Choroid plexus epithelial cell (primary cell): ENCODE results near the gene VGLL4.
A peak's percentile ranks its signal among the peaks of the same experiment; 100 is the strongest.
"Not testable (repeated sequence)": the region's sequence is repeated elsewhere in the genome, so short reads cannot be mapped to it uniquely, and the experiment has no call there.

Experiments used
- DNase-seq: peaks from one replicate; pipeline ENCODE4 v3.0.0-alpha.2; 2010; ENCODE audit warnings: low read depth
- H3K4me3 ChIP-seq: 2 replicates; pipeline ENCODE4 v1.5.1; 2011; ENCODE audit warnings: low read depth, mild to moderate bottlenecking, control low read depth, low read length, moderate library complexity
- TF ChIP-seq, protein P1 (sequence below): conservative IDR thresholded peaks from 2 replicates; pipeline ENCODE4 v1.5.1; 2011; ENCODE audit warnings: low read depth, mild to moderate bottlenecking, control low read depth, inconsistent platforms, low read length, moderate library complexity

VGLL4 gene

DNA sequence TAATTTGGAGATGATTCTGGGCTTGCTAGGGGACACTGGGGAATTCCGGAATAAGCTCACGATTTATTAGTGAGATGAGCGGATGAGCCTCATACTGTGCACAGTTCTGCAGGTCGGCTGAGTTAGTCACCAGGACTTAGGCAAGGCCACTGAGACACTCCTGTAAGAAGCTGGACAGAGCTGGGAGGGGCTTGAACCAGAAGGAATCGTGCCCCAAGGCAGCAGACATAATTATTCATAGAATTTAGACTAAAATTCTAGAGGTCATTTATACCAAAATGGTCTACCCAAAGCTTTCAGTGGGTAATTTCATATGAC, 121.4 kb downstream of the VGLL4 start:
- TF ChIP-seq, protein P1, sequence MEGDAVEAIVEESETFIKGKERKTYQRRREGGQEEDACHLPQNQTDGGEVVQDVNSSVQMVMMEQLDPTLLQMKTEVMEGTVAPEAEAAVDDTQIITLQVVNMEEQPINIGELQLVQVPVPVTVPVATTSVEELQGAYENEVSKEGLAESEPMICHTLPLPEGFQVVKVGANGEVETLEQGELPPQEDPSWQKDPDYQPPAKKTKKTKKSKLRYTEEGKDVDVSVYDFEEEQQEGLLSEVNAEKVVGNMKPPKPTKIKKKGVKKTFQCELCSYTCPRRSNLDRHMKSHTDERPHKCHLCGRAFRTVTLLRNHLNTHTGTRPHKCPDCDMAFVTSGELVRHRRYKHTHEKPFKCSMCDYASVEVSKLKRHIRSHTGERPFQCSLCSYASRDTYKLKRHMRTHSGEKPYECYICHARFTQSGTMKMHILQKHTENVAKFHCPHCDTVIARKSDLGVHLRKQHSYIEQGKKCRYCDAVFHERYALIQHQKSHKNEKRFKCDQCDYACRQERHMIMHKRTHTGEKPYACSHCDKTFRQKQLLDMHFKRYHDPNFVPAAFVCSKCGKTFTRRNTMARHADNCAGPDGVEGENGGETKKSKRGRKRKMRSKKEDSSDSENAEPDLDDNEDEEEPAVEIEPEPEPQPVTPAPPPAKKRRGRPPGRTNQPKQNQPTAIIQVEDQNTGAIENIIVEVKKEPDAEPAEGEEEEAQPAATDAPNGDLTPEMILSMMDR: no peak
- DNase-seq: peak; percentile 70
- H3K4me3 ChIP-seq: no peak overlapping the region

DNA sequence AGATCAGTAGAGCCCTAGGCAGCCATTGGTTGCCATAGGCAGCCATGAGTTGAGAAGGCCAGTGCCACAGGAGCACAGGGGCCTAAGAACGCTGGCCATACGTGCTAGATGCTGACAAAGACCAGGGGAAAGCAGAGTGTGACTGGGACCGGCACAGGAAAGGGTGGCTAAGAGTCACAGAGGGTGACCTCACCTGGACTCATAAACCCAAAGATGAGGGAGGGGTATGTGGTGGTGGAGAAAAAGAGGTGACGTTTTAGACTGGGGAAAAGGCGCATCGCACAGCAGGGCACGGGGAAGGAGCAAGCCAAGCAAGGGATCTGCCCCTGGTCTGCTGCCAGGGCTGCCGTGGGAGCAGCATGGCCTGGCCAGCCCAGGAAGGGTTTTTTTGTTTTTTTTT, 122.5 kb downstream of the VGLL4 start:
- H3K4me3 ChIP-seq: no peak overlapping the region
- TF ChIP-seq, protein P1: no peak
- DNase-seq: no peak

DNA sequence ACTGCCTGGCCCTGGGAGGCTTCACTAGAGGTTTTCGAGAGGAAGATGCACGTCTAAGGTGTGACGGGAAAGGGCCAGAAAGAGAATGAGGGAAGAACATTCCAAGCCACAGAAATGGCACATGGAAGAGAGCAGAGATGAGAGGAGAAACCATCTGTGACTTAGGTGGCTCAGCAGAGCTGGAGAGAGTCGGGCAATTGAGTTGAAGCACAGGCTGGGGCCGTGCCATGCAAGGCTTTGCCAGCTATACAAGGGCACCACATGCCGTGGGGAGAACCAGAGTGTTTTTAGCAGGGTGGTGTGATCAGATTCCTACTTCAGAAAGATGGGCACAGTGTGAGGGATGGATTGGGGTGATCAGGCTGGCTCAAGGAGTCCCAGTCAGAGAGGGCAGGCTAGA, 126.1 kb downstream of the VGLL4 start:
- no peak overlapping the region for H3K4me3 ChIP-seq
- TF ChIP-seq, protein P1: no peak

DNA sequence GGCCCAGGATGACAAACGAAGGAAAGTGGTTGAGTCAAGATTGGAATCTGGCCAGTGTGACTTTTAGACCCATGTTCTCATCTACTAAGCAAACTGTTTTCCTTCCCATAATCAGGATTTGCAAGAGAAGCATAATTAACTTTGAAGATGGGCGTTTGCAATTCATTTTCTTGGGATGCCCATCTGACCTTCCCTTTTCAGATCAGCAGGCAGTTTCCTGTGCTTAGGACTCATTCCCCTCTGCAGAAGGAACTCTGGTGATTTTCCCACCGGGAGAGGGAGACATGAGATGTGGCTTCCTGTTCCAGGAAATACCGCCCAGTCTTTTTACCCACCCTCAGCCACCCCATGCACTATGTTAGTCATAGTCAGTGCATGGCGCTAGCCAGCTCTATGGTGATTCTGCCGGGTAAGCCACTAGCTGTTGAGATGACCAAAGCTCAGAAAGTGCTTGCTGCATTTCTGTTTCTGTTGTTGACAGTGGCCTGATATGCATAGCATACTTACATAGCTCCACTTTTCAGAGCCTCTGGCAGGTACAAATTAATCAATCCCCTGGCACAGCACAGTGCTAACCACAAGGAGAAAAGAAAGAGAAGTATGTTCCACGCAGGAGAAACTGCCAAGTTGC, 129.4 kb downstream of the VGLL4 start:
- DNase-seq: peak; percentile 87
- no peak overlapping the region for H3K4me3 ChIP-seq
- TF ChIP-seq, protein P1: no peak

More for the DNA sequence above, 126.1 kb downstream of the VGLL4 start:
- DNase-seq: no peak

DNA sequence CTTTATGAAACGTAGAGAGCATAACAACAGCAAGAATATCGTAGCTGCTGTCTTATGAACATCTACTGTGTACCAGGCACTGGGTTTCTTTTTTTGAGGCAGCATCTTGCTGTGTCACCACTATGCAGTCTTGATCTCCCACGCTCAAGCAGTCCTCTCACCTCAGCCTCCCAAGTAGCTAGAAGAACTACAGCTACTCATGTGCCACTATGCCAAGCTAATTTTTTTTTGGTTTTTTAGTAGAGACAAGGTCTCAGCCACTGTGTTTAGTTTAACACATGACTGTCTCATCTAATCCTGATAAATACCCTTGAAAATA, 129.9 kb downstream of the VGLL4 start:
- H3K4me3 ChIP-seq: no peak overlapping the region
- no peak for DNase-seq
- TF ChIP-seq, protein P1: no peak

DNA sequence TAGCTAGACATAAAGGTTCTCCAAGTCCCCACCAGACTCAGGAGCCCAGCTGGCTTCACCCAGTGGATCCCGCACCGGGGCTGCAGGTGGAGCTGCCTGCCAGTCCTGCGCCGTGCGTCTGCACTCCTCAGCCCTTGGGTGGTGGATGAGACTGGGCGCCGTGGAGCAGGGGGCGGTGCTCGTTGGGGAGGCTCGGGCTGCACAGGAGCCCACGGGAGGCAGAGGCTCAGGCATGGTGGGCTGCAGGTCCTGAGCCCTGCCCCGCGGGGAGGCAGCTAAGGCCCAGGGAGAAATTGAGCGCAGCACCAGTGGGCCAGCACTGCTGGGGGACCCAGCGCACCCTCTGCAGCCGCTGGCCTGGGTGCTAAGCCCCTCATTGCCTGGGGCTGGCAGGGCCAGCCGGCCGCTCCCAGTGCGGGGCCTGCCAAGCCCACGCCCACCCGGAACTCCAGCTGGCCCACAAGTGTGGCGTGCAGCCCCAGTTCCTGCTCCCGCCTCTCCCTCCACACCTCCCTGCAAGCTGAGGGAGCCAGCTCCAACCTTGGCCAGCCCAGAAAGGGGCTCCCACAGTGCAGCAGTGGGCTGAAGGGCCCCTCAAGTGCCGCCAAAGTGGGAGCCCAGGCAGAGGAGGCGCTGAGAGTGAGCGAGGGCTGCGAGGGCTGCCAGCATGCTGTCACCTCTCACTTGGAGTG, 130.4 kb downstream of the VGLL4 start:
- not testable (repeated sequence) for DNase-seq, H3K4me3 ChIP-seq

DNA sequence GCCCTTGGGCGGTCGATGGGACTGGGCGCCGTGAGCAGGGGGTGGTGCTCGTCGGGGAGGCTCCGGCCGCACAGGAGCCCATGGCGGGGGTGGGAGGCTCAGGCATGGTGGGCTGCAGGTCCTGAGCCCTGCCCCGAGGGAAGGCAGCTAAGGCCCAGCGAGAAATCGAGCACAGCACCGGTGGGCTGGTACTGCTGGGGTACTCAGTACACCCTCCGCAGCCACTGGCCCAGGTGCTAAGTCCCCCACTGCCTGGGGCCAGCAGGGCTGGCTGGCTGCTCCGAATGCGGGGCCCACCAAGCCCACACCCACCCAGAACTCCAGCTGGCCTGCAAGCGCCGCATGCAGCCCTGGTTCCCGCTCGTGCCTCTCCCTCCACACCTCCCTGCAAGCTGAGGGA, 132.1 kb downstream of the VGLL4 start:
- H3K4me3 ChIP-seq, DNase-seq: not testable (repeated sequence)

DNA sequence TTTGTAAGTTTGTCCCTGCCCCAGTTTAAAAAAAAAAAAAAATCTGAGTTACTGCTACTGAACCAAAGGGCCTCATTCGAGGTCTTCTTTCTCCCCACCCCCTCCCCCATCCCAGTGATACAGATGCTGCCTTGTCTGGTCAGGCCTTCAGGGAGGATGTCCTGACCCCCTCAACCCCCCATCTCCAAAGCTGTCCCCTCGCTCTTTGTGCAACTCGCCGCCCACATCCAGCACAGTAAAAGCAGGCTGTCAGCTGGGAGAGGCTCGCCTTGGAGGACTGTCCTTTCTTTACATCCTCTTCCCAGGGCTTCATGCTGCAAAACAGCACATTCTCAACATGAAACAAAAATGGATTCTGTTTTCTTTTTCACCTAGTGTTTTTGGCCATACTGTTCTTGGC, 133.4 kb downstream of the VGLL4 start:
- TF ChIP-seq, protein P1: no peak
- DNase-seq: no peak

More for the DNA sequence above, 133.4 kb downstream of the VGLL4 start:
- no peak overlapping the region for H3K4me3 ChIP-seq
